NCI-H2227 treated with DMSO at 0.1 percent for 48 hours (cell line): ENCODE data around the gene RAB28.

ENCODE experiments used
- DNase-seq: peaks from one replicate; lab custom pipeline; 2025; lab: John Stamatoyannopoulos, UW

RAB28 gene

DNA sequence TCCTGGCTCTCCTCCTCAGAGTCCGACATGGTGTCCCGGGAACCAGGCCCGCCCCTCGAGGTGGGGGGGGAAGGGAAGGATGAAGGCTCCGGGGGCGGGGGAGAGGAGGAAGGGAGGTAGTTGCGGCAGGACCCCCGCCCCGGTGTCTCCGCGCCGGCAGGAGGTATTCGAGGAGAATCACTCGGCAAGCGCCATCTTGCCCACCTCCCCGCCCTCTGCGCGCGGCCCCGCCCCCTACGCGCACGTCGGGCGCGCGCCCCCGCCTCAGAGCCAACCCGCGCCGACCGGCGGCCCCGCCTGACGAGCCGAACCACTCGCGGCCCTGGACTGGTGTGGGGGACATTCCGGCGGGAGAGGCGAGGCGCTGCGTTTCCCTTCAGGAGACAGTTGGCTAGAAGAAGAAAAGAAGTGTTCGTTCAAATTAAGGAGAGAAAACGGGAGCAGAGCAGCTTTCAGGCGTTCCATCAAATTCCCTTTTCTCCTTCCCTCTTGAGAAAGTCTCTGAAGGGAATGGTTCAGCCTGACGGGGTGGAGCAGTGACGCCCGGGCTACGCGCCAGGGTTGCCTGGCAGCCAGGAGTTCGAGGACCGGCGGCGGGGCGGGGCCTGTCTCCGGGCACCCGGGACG, at the start of gene RAB28:
Gene RAB28, minus strand, starts transcription at position 219 of the 627 bp plus-strand sequence.
- peak; percentile 83 for DNase-seq

DNA sequence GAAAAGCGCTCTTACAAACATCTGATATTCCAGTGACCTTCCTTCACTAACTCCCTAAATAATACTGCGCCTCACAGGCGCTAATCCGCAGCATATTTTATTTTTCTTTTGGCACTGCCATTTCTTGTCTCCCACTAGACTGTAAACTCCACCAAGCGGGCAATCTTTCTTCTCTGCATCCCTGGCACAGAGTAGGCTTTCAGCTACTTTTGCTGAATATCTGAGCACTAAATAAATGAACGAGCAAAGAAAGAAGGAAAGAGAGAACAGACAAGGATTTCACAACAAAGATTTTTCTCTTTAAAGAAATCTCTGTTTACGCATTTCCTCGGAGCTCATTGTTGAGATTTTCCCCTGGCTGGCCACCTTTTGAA, 47.5 kb upstream of the RAB28 start:
- no peak for DNase-seq

DNA sequence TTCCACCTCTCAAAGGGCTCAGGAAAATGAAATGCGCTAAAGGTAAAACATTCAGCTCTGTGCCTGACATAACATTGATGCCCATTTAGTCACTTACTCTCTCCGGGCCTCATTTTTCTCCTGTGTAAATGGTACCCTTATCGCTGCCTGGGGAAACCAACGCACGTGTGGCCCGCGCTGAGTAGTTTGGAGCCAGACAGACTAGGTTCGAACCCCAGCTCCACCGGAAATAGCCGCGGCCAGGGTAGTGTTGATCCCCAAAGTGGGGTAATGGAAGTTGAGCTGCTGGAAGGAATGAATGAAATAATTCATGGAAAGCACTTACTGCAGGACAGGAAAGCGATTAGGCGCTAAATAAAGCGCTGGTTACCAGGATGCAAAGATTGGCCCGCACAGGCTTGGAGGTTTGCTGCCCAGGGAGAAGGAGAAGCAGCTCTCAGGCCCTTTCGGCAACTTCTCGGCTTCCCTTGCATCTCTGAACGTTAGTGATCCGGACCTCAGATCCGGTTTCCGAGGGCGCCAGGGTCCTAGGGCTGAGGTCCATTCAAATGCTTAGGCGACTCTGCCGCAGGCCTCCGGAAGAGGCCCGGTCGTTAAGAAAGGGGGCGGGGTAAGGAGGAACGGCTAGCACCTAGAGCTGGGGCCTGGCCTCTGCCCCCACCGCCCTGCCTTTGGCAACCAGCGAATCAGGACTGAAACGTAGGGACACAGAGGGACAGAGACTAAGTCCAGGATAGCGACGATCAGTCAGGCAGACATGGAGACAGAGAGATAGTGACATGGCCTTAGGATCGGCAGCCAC, 46.9 kb upstream of the RAB28 start:
- DNase-seq: no peak

DNA sequence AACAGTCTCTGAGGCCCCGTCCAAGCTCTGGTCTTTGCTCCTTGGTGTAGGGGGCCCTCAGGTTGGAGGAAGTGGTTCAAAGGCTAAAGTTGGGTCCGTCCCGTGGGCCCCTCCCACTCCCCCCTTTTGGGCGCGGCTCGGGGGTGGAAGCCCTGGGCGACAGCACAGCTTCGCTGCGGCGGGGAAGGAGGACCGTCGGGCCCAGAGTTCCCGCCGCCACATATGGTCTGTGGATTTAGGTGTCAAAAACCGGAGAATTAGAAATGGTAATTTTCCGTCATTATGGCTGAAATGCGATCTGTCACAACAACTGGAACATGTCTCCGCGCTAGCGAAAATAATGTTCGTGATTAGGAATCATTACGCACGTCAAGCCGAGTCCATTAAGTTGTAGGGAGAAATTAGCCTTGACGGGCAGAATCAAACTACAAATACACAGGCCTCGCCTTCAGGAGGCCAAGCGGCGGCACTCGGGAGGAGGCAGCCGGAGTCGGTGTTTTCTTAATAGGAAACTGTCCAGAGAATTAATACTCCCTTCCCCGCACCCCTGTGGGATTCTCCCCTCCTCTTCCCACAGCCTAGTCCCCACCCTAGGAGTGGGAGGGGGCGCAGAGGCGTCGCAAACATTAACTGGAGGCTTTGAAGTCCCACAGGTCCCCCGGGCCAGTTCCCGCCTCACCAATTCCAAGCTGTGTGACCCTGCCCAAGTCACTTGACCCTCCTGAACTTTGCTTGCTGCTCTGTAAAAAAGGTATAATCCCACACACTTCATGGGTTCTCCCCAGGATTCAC, 45.2 kb upstream of the RAB28 start:
- no peak for DNase-seq

DNA sequence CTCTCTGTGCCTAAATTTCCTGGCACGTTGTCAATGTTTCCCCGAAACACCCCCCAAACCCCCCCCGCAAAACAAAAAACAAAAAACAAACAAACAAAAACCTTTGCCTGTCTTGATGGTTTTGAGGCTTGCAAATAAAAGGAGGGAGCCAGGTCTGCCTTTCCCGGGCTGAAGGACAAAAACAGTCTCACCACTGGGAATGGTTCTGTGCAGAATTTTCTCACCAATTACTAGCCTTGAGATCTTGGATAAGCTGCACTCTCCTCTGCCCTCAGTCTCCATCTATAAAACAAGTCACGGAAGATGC, 44.6 kb upstream of the RAB28 start:
- DNase-seq: no peak

DNA sequence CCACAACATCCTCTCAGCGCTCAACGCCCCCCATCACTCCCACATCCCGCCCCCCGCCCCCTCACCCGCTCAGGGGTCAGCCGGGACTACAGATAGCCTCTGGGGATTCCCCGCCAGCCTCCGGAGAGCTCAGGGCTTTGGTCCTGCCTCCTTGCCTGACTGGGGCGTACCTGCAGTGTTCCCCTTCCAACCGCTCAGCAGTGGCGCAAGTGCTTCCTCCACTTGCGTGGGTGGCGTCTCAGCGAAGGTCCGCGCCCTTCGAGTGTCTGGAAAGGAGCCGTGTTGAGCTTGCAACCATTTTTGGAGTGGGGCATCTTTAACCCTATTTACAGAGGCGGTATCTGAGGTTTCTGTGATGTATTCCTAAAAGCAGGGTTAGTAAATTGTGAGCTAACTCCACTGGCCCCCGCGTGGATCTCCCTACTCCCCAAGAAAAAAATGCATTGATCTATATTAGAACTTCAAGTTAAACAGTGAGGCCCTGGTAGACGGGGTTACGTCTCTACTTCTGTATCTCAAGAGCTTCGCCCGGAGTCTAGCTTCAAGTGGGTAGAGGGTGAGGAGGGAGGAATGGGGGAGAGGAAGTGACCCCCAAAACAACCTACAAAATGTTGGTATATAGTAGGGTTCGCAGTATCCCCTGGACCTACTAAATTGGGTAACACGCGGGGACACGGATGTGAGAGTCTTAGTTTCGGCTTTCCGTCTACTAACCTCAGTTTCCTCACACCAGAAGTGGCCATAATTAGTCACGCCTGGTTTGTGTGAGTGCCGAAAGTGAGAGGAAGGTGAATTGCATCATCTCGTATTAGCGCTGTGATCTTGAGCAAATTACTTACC, 44.1 kb upstream of the RAB28 start:
- DNase-seq: no peak

DNA sequence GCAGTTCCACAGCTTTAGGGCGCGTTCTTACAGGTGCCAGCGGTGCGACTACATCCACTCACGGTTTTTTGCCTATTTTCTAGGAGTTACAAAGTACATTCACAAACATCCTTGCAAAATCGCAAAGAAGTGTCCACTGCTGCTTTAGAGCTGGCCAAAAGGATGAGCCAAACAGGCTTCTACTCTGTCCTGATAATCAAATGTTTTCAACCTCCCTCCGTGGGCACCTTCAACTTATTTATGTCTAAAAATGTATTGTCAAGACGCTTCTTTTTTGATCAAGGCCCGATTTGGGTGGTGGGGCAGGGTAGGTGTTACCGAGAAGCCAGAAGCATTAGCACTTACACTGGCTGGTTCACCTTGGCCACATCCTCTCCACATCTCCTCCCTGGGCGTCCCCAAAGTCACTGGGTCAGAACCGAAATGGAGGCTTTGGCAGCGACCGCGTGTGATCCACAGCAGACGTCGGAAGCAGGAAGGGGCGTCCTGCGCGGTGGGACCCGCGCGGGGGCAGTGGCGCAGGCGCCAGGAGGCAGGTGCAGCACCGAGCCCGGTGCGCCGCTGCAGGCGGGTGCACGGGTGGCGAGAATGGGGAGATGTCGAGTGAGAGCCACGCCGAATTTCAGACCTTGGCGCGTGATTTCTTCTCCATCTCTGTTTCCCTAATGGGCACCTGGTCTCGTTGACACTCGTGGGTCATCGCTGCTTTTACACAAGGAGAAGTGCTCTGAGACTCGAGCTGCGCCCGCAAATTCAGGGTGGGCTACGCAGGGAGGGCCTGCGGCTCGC, 43.2 kb upstream of the RAB28 start:
- no peak for DNase-seq

DNA sequence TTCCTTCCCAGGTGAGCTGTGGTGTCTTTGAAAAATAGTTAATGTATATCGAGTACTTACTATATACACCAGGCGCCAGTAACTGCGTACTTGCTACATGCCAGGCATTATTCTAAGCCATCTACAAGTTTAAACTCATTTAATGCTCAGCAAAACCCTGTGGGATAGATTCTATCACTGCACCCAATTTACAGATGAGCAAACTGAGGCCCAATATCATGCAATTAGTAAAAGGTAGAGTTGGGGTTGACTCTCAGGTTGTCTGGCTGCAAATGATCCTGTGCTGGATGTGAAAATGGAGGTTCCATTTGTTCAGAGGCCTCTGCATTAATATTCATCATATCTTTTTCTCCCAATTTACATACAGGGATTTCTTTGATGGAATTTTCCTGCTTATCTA, 42.5 kb upstream of the RAB28 start:
- DNase-seq: no peak

DNA sequence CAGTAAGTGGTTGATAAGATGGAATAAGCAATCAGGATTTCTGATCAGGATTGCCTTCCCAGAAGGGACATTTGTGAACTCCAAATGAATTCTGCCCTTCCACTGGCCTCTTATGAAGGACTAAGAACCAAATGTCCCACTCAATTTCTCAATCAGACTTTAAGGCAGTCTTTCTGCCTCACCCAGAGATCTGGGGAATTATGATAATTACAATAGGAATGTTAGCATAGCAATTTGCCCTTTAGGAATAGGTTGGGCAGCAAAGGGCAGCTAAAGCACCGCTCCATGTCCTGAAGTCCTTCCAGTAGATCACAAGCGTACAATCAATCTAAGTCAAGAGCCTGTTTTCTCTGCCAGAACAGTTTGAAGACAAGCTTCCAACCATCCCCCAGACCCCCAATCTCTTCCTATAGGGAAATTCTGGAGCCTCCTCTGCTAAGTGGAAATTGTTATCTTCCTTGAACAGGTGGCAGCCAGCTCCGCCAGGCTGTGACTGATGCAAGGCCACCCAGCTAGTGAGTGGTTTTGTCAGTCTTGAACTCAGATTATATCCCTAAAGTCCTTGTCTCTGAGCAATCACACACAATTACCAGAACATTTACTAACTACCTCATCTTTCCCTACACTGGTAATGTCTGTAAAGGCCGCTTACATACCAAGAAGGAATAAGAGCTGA, 41.6 kb upstream of the RAB28 start:
- DNase-seq: no peak

DNA sequence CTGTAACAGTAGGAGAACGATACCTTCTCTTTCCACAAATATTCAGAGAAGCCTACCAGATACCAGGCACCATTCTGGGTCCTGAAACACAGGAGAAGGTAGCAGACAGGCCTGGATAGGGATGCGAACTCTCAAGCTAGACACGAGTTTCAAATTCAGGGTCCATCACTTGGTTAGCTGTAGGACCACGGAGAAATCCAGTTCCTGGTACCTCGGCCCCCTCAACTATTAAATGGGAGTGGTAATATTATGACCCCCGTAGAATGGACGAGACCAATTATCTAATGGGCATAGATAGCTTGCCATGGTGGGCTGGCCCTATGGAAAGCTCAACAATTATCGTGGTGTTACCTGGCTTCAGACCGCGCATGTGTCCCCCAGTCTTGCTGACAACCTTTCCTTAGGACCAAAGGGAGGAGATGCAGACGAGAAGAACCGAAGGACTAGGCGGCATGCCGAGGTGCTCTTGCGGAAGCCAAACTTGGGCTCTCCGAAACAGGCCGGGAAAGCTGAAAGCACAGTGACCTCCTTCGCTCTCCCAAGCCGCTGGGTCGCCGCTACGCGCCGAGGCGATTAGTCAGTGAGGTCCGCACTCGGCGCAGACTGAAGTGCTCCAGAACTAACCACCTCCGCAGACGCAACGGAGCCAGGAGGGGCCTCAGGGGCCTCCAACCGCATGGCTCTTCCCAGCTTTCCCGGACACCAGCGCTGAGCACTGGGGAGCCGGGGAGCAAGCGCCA, 40.5 kb upstream of the RAB28 start:
- DNase-seq: no peak

DNA sequence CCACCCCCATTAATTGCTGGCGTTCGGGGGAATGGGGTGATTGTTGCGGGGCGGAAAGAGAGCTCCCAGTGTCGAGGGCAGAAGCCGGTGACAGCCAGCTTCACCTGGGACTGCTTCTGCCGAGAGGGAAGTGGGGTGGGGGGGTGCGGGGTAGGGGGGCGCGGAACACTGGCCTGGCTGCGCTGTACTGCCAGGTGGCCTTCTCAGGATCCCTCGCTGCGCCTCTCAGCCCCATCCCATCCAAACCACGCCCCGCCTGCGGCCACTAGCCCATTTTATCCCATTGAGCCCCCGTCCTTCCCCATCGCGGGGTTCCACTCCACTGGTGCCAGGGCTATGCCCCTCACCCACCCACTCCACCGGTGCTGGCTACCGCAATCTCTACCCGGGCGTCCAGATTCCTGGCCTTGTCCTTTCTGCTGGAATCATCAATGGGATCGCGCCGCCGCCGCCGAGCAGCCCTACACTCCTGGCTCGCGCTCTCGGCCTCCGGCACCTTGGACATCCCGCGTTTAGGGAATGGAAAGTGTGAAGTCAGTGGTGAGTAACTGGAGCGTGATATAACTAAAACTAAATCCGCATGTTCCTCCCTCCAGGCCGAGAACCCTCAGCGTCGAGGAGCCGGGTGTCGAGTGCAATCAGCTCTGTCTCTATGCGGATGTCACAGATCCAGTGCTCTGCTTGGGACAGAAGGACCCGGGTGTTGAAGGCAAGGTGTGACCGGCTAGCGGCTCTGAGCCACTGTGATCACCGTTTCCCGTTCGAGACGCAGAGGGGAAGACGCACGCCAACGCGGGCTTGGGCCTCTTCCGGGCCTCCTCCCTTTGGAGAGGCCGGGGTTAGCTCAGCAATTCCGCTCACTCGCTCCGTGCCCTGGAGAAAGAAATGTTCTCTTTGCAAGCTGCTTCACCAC, 39.7 kb upstream of the RAB28 start:
- no peak for DNase-seq

DNA sequence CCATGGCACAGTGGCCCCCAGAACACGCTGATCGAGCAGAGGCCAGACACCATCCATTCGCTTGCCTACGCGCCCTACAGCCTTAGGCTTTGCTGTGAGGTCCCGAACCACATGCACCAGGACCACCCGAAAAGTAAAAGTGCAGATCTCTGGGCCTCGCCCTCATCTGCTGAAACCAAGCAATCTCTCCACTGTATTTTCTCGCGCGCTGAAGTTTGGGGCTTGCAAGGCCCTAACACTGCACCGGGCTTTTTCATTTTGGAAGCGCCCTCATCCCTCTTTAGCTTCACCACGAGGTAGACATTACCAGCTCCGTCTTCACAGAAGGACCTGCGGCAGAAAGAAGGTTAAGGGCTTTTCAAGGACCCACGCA, 39.0 kb upstream of the RAB28 start:
- no peak for DNase-seq

DNA sequence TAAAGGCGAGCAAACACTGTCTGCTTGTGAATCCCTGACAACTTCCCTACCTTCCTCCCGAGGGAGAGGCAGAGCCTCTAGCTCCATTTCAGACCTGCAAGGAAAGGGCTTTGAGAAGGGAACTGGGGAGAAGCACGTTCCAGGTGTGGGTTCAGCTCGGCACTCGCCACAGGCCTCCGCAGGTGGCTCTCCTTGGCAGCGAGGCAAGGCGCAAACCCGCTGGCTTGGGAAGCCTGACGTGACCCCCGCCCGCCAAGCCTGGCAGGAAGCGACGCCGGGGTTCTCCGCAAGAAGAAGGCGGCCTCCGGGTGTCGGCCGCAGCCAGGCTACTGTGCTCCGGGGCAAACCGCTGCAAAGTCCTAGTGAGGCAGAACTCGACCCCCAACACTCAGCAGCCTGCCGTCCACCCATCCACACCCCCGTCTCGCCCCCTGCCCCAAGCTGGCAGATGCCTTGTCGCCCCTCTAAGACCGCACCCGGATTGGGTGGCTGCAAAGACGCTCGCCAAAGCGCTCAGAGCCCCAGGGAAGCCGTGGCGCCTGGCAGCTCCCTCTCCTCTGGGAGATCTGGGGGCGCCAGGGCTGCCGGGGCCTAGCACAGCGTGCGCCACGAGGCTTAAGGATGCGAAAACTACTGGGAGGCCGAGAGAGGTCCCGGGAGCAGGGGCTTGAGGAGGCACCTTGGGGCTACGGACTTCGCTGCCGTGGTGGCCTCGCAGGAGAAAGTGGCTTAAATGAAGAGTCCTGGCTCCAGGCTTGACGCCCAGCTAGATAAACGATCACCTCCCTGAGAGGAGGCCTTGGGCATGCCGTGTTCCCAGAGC, 38.4 kb upstream of the RAB28 start:
- DNase-seq: no peak

DNA sequence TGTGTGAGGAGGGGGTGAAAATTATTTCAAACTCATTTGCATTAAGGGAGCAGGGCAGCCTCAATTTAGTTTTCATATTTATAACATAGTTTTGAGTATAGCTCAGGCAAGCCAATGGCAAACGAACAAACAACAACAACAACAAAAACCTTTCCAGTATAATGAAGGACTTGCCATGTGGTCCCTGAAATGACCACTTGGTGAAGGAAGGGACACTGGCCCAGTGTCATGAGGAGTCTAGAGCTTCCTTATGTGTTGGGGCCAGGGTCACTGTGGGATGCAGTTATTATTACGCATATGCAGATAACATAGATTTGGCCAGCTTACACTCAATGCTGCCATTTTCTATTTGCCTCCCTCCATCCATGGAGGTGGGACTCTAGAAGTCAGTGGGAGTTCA, 36.9 kb upstream of the RAB28 start:
- DNase-seq: no peak

DNA sequence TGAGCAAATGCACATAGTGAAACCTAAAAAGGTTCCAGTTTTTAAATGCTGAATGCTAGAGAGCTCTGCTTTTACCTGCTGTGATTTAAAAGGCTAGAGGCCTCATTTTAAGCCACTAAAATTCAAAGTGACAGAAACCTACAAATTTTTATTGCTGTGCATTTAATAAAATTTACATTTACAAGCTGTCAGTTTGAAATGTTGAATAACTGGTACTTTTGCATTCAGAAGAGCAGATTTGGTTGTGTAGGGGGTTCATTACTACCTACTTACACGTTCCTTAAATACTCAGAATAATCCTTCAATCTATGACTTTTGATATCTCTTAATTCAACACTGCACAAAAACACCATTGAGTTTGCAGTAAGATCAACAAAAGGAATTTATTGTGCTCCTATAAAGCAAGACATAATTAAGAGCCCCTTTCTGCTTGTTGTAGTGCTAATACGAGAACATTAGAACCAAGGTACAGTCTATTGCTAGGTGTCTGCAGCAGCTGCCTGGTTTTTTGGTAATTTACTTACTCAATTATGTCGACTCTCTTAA, 32.2 kb upstream of the RAB28 start:
- no peak for DNase-seq

DNA sequence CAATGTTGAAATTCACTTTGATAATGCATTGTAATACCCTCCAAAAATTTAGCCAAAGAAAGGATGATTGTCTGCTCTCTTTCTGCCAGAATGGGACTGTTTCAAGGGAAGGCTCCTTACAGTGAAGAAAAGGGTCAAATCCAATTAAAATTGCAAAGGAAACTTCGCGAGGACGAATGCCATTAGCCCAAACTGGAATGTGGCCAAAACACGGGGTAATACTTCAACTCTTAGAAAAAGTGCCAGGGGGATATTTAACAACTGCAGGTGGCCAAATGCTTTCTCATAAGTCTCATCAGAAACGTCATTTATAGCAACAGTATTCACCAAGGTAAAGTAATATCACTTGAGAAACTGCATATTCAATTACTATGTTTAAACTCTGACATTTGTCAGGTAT, 31.1 kb upstream of the RAB28 start:
- no peak for DNase-seq

DNA sequence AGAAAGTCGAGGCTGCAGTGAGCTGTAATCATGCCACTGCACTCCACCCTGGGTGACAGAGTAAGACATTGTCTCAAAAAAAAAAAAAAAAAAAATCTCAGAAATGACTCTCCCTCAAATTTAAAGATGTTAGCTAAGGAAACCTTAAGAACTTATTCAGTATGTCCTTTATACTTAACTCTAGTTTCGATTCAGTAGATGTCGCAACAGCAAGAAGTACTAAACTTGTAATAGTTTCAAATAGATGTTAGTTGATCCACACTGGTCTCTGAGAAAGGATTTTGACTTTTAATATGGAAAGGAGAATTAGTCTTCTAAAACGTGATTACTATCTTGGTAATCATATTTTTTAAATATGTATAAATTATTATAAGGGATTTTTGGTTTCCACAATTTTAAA, 30.6 kb upstream of the RAB28 start:
- DNase-seq: no peak

DNA sequence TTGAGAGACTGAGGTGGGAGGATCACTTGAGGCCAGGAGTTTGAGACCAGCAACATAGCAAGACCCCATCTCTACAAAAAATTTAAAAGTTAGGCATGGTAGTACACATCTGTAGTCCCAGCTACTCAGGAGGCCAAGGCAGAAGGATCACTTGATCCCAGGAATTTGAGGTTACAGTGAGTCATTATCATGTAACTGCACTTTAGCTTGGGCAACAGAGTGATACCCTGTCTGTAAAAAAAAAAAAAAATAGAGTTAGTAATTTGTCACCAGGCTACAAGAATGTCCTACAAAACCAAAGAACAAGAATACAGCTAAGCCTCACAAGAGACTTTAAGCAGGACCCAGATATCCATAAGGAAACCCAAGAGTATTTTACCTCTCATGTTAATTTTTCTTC, 27.0 kb upstream of the RAB28 start:
- DNase-seq: no peak
